ENCODE results near the gene SULT1C4. TPM values are rescaled to one million over a fixed set of nuclear protein-coding genes. Genes with fewer than 3 reads are reported as not detected.
A peak's percentile ranks its signal among the peaks of the same experiment; 100 is the strongest.

The SULT1C4 gene
- 10 to 100 TPM in 1 of 3 donors, 1 to 10 TPM in 2; 1.4 to 19.8 (median 5.9) TPM for total RNA-seq

DNA sequence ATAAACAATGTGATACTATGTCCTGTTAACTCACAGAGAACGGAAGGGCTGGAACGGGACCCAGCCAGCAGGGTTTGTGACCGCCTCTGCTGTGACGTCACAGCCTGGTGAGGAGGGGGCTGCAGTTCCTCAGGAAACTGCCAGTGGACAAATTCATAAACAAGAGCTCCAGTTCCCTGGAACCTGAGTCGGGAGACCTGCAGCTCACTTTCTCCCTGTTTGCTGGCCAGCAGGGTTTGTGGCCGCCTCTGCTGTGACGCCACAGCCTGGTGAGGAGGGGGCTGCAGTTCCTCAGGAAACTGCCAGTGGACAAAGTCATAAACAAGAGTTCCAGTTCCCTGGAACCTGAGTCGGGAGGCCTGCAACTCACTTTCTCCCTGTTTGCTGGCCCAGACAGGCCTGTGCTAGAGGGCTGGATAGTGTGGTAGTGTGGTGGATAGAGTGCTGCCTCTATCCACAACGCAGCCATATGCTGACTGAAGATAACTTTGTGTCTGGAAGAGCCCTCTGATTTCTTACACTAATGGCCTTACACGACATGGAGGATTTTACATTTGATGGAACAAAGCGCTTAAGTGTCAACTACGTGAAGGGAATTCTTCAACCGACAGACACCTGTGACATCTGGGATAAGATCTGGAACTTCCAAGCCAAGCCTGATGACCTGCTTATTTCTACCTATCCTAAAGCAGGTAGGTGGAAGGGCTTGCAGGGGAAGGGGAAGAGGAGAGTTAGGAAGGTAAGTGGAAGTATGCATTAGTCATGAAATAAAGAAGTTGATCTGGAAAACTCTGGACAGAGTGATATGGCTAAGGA, at the start of gene SULT1C4:
Gene SULT1C4 (plus strand): TSS at position 140 of the 816 bp plus-strand sequence. CDS start 384 bp downstream, at position 524.
- intact Hi-C loops (cut with DNase I; ENCODE audit: low total_unique reads): no loop called here
- peak within 1 kb of the TSS; percentile 74 to 88 for H3K27ac ChIP-seq
- H3K36me3 ChIP-seq: no peaks in the 10 kb centered on the region
- peak in 1 of 2 donors; percentile 20 for DNase-seq (ENCODE audit: low spot score in 2 of 2)
- no peaks in the 10 kb centered on the region for H3K4me1 ChIP-seq
- H3K27me3 ChIP-seq: no peaks in the 10 kb centered on the region
- TF ChIP-seq POLR2AphosphoS5 (IDR thresholded peaks at IDR 0.05) (no peak), POLR2A (IDR thresholded peaks at IDR 0.05) (no peak)
- TF ChIP-seq, protein P1, sequence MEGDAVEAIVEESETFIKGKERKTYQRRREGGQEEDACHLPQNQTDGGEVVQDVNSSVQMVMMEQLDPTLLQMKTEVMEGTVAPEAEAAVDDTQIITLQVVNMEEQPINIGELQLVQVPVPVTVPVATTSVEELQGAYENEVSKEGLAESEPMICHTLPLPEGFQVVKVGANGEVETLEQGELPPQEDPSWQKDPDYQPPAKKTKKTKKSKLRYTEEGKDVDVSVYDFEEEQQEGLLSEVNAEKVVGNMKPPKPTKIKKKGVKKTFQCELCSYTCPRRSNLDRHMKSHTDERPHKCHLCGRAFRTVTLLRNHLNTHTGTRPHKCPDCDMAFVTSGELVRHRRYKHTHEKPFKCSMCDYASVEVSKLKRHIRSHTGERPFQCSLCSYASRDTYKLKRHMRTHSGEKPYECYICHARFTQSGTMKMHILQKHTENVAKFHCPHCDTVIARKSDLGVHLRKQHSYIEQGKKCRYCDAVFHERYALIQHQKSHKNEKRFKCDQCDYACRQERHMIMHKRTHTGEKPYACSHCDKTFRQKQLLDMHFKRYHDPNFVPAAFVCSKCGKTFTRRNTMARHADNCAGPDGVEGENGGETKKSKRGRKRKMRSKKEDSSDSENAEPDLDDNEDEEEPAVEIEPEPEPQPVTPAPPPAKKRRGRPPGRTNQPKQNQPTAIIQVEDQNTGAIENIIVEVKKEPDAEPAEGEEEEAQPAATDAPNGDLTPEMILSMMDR (IDR thresholded peaks at IDR 0.05): no peak
- H3K9me3 ChIP-seq: no peaks in the 10 kb centered on the region
- peak within 1 kb of the TSS; percentile 29 to 59 (median 50) for H3K4me3 ChIP-seq

DNA sequence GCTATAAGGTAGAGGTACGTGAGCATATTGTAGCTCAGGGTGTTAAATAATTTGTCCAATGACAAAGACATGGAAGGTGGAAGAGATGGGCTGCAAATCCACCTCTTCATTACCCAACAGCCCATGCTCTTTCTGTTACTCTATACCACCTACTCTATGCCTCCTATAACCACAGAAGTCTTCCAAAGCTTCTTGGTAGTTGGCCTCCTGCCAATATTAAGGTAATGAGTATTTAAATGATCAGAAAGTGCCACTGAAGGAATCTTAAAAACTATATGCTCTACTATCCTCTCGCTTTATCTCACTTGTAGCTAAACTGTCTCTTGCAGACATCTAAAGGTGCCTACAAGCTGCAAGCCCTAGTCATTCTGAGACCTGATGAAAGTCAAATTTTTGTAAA, 48.0 kb upstream of the SULT1C4 start:
- TF ChIP-seq POLR2AphosphoS5 (IDR thresholded peaks at IDR 0.05) (no peak), POLR2A (IDR thresholded peaks at IDR 0.05) (no peak)
- TF ChIP-seq, protein P1 (IDR thresholded peaks at IDR 0.05): no peak
- intact Hi-C loops (cut with DNase I; ENCODE audit: low total_unique reads): no loop called here
- H3K36me3 ChIP-seq: no peaks in the 10 kb centered on the region
- no peaks in the 10 kb centered on the region for H3K9me3 ChIP-seq
- H3K4me1 ChIP-seq: no peaks in the 10 kb centered on the region
- no peaks in the 10 kb centered on the region for H3K27me3 ChIP-seq
- H3K27ac ChIP-seq: no peak overlapping the region
- no peak for DNase-seq (ENCODE audit: low spot score in 2 of 2)
- no peak overlapping the region for H3K4me3 ChIP-seq

DNA sequence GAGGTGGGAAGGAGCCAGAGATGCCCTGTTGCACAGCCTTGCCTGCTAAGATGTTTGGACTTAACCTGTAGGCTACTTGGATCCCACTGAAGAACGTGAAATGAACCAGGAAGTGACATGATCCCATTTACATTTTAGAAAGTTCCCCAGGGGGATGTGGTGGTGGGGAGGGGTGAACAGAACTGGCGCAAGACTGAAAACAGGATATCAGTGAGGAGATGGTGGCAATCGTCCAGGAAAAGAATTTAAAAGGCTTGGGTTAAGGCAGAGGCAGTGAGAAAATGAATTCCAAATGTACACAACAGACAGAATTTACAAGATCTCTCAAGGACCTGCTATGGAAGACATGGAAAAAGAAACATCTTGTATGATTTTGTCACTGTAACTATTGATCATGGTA, 46.8 kb upstream of the SULT1C4 start:
- H3K36me3 ChIP-seq: no peaks in the 10 kb centered on the region
- TF ChIP-seq, protein P1 (IDR thresholded peaks at IDR 0.05): no peak
- no peak for TF ChIP-seq POLR2A (IDR thresholded peaks at IDR 0.05)
- no peak for TF ChIP-seq POLR2AphosphoS5 (IDR thresholded peaks at IDR 0.05)
- H3K9me3 ChIP-seq: no peaks in the 10 kb centered on the region
- no peaks in the 10 kb centered on the region for H3K4me1 ChIP-seq
- no peaks in the 10 kb centered on the region for H3K27me3 ChIP-seq
- intact Hi-C loops (cut with DNase I; ENCODE audit: low total_unique reads): no loop called here
- H3K4me3 ChIP-seq: no peak overlapping the region
- no peak for DNase-seq (ENCODE audit: low spot score in 2 of 2)
- H3K27ac ChIP-seq: no peak overlapping the region

DNA sequence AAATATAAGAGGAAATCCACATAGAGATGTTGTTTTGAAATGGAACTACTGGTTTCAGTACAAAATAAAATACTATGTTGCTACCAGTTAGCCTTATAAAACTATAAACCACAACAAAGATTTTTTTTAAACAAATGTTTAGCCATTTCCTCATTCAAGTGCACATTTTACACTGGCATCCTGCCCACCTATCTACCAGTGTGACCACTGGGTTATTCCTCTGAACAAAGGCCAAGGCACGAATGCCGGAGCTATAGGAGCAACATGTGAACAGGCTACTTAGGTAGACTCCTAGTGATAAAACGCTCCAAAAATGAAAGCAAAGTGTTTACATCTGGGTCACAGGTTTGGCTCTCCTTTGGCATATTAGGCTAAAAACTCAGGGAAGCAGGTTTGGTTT, 31.8 kb upstream of the SULT1C4 start:
- Histone ChIP-seq H3K9me3 (no peaks in the 10 kb centered on the region), H3K36me3 (no peaks in the 10 kb centered on the region), H3K4me3 (no peak overlapping the region), H3K27ac (no peak overlapping the region), H3K27me3 (no peaks in the 10 kb centered on the region), H3K4me1 (no peaks in the 10 kb centered on the region)
- TF ChIP-seq POLR2A (IDR thresholded peaks at IDR 0.05): no peak
- TF ChIP-seq POLR2AphosphoS5 (IDR thresholded peaks at IDR 0.05): no peak
- TF ChIP-seq, protein P1 (IDR thresholded peaks at IDR 0.05): no peak
- intact Hi-C loops (cut with DNase I; ENCODE audit: low total_unique reads): no loop called here
- DNase-seq (ENCODE audit: low spot score in 2 of 2): no peak

DNA sequence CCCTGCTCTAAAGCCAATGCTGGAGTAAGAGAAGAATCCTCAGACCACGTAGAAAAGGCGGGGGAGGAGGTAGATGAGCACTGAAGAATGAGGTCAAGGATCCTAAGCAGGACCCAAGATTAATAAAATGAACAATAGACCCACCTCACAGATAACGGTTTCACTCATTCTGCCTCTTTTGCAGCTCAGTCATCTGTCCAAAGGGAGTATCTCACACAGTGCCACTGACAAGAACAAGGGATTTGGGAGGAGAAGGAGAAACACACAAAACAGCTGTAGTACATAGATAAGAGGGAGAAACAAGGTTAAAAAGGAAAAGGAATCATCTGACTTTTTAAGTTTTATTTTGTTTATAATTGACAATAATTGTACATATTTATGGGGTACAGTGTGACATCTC, 30.9 kb upstream of the SULT1C4 start:
- Histone ChIP-seq H3K4me3 (no peak overlapping the region), H3K27ac (no peak overlapping the region), H3K27me3 (no peaks in the 10 kb centered on the region), H3K36me3 (no peaks in the 10 kb centered on the region), H3K4me1 (no peaks in the 10 kb centered on the region), H3K9me3 (no peaks in the 10 kb centered on the region)
- intact Hi-C loops (cut with DNase I; ENCODE audit: low total_unique reads): no loop called here
- no peak for TF ChIP-seq POLR2AphosphoS5 (IDR thresholded peaks at IDR 0.05)
- TF ChIP-seq, protein P1 (IDR thresholded peaks at IDR 0.05): no peak
- no peak for TF ChIP-seq POLR2A (IDR thresholded peaks at IDR 0.05)
- no peak for DNase-seq (ENCODE audit: low spot score in 2 of 2)

All from breast epithelium (tissue), 4 donors.